H1 (cell line): ENCODE measurements around the gene ELOVL2. TPM values are rescaled to one million over a fixed set of nuclear protein-coding genes. Genes with fewer than 3 reads are reported as not detected.

ENCODE experiments used
- BCL11A ChIP-seq, 2 experiments: IDR thresholded peaks; one replicate each; pipeline ENCODE4 v1.6.1; 2011; ENCODE audit warnings: low read depth in 2 of 2, low read length in 2 of 2, mild to moderate bottlenecking in 2 of 2
- CTBP2 ChIP-seq: IDR thresholded peaks from 2 replicates; pipeline ENCODE4 v1.7.0; 2011; ENCODE audit warnings: borderline replicate concordance, mild to moderate bottlenecking, moderate library complexity, mixed read lengths, low read length; ENCODE audit not compliant: insufficient read depth, insufficient read length
- HDAC2 ChIP-seq, 2 experiments: fragments of 300-600 bp in 1 of 2; sonication (generic) in 1 of 2; IDR thresholded peaks; 2 replicates each; pipeline ENCODE4 v1.6.1; 2011 to 2012; ENCODE audit warnings: low read depth in 2 of 2, low read length in 2 of 2, mild to moderate bottlenecking in 2 of 2, moderate library complexity in 2 of 2, borderline replicate concordance in 1 of 2, inconsistent platforms in 1 of 2
- KDM1A ChIP-seq: fragments of 200-600, 300-600 bp; sonication (generic); IDR thresholded peaks from 2 replicates; pipeline ENCODE4 v1.7.1; 2016; ENCODE audit warnings: mild to moderate bottlenecking, low read length, borderline replicate concordance
- SIX5 ChIP-seq: IDR thresholded peaks from 2 replicates; pipeline ENCODE4 v1.6.1; 2011; ENCODE audit warnings: mild to moderate bottlenecking, low read depth, low read length
- SP1 ChIP-seq: IDR thresholded peaks from 2 replicates; pipeline ENCODE4 v1.6.1; 2011; ENCODE audit warnings: low read depth, low read length
- TAF7 ChIP-seq: optimal IDR thresholded peaks from 2 replicates; pipeline ENCODE3; 2011; ENCODE audit warnings: low read depth, mild to moderate bottlenecking, inconsistent platforms, low read length, moderate library complexity, borderline replicate concordance
- polyA plus RNA-seq, 7 experiments: library from polyadenylated mRNA; depleted of rRNA in 3 of 7; stranded (reverse) in 5 of 7; unstranded in 2 of 7; fragments of >200 nt in 5 of 7; fragments of 200-250 nt in 2 of 7; gene quantifications; 1 replicate in 5 of 7; 2 replicates in 1 of 7; 4 replicates in 1 of 7; pipeline versions ENCODE4 v1.2.1 to v1.2.3, GENCODE V29; 2011 to 2013; ENCODE audit warnings: missing spikeins in 2 of 7, mixed read lengths in 2 of 7
- total RNA-seq: library from RNA; stranded (reverse); fragmentation: NEBNext Ultra II Directional; extraction: Animal tissue kit (Norgen Biotek cat#: 25700); gene quantifications from 2 replicates; pipeline ENCODE4 v1.2.1, GENCODE V29; 2021

Gene ELOVL2
- total and polyA plus RNA-seq, 2 of the 8 experiments (the other 6 are each of a cell fraction or from before 2014, with no cell fraction given) = 0.42 to 0.89 TPM

DNA sequence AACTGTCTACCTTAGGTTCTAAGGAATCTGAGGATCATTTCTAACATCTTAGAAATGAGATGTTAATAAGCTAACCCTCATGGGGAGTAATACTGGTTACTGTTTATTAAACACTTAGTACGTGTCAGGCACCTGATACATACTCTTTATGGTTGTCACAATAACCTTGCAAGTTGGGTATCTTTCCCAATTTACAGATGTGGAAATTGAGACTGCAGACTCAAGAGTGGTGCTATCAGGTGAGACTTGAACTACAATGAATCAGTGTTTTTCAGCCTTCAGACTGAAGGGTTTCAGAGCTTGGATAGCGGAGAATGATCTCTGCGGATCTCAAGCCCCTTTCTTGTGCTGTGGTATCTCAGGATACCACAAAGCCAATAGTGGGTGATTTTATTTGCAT is 27.0 kb downstream of the ELOVL2 start (continued):
- TF ChIP-seq BCL11A (IDR thresholded peaks at IDR 0.05; ENCODE audit: low read depth in 2 of 2, low read length in 2 of 2) = no peak
- TF ChIP-seq KDM1A = no peak
- TF ChIP-seq SP1 = no peak
- TF ChIP-seq HDAC2 (IDR thresholded peaks at IDR 0.05; ENCODE audit: borderline replicate concordance in 1 of 2, low read depth in 2 of 2, low read length in 2 of 2) = no peak
- TF ChIP-seq TAF7 = no peak
- no peak for TF ChIP-seq SIX5
- no peak for TF ChIP-seq CTBP2
